HCT116 (cell line): ENCODE measurements around the gene EIF2AK2. TPM values are rescaled to one million over a fixed set of nuclear protein-coding genes. Genes with fewer than 3 reads are reported as not detected.

Source experiments
- ATAC-seq: fragments of 200-7000 bp; cut with Tn5 transposase; 2 replicates; pipeline ENCODE4 v1.9.1; 2020; ENCODE audit warnings: mild to moderate bottlenecking, moderate library complexity
- BruUV-seq: library from RNA; stranded (reverse); fragments of 400-500 nt; replicated peaks from 2 replicates; lab custom pipeline; 2021; lab: Mats Ljungman, UMichigan
- CTCF ChIA-PET: fragments of 300-600 bp; sonication (Branson Sonifier 250); formaldehyde crosslinking; loops from one replicate; lab custom pipeline; 2021; ENCODE audit warnings: antibody characterized with exemption; lab: Charles Lee
- POLR2A ChIA-PET: fragments of 300-600, 350-600 bp; sonication (Branson Sonifier 250); formaldehyde crosslinking; loops from one replicate; lab custom pipeline; 2021; ENCODE audit warnings: antibody characterized with exemption; lab: Charles Lee
- RAD21 ChIA-PET, 2 experiments: fragments of 300-600 bp; sonication (Branson Sonifier 250); formaldehyde crosslinking; loops; one replicate each; lab custom pipeline; 2023; ENCODE audit warnings: low total read pairs in 2 of 2; ENCODE audit not compliant: uncharacterized antibody in 2 of 2, unreplicated experiment in 2 of 2, low non-redundant PET in 1 of 2; lab: Charles Lee
- DNase-seq: peaks from one replicate; pipeline ENCODE4 v3.0.0-alpha.2; 2010; ENCODE audit warnings: low read depth, low spot score
- H2AFZ ChIP-seq: fragments of 200-600 bp; shearing (Covaris generic), sonication (generic); 2 replicates; pipeline ENCODE4 v1.6.1; 2017; ENCODE audit warnings: low read depth, mixed run types, mixed read lengths, antibody characterized with exemption, low read length; ENCODE audit not compliant: poor library complexity, severe bottlenecking
- H3K27ac ChIP-seq: 2 replicates; pipeline ENCODE4 v1.5.1; 2012; ENCODE audit warnings: low read depth, low read length
- H3K27me3 ChIP-seq: fragments of 200-600 bp; sonication (generic); 2 replicates; pipeline ENCODE4 v1.6.1; 2016; ENCODE audit warnings: mixed run types, low read length, mixed read lengths; ENCODE audit not compliant: insufficient read depth
- H3K36me3 ChIP-seq, 2 experiments: fragments of 200-500 bp in 1 of 2; fragments of 200-600 bp in 1 of 2; sonication (Bioruptor generic) in 1 of 2; sonication (generic) in 1 of 2; 2 replicates each; pipeline versions ENCODE4 v1.5.1 to v1.6.1; 2014 to 2016; ENCODE audit warnings: low read length in 2 of 2, inconsistent platforms in 1 of 2, mixed read lengths in 1 of 2, mixed run types in 1 of 2; ENCODE audit not compliant: insufficient read depth in 2 of 2, control insufficient read depth in 1 of 2
- H3K4me1 ChIP-seq, 2 experiments: fragments of 200-600 bp in 1 of 2; sonication (generic) in 1 of 2; 2 replicates each; pipeline versions ENCODE4 v1.5.1 to v1.6.1; 2012 to 2017; ENCODE audit warnings: low read length in 2 of 2, inconsistent platforms in 1 of 2, mild to moderate bottlenecking in 1 of 2, mixed read lengths in 1 of 2, mixed run types in 1 of 2, moderate library complexity in 1 of 2; ENCODE audit not compliant: insufficient read depth in 2 of 2, control insufficient read depth in 1 of 2
- H3K4me2 ChIP-seq: fragments of 200-600 bp; sonication (generic); 2 replicates; pipeline ENCODE4 v1.6.1; 2017; ENCODE audit warnings: mixed run types, low read length, mixed read lengths
- H3K4me3 ChIP-seq, 2 experiments: fragments of 200-600 bp in 1 of 2; sonication (generic) in 1 of 2; replicated peaks in 1 of 2; 2 replicates each; pipeline ENCODE4 v1.5.1; 2011 to 2016; ENCODE audit warnings: low read length in 2 of 2, control low read depth in 1 of 2, low read depth in 1 of 2, mild to moderate bottlenecking in 1 of 2, mixed read lengths in 1 of 2, mixed run types in 1 of 2
- H3K79me2 ChIP-seq: fragments of 200-600 bp; sonication (generic); 2 replicates; pipeline ENCODE4 v1.6.1; 2017; ENCODE audit warnings: mild to moderate bottlenecking, mixed run types, low read length, moderate library complexity, mixed read lengths; ENCODE audit not compliant: insufficient read depth
- H3K9ac ChIP-seq: fragments of 200-600 bp; sonication (generic); 2 replicates; pipeline ENCODE4 v1.6.1; 2016; ENCODE audit warnings: low read length, mixed read lengths
- H3K9me2 ChIP-seq: fragments of 200-600 bp; sonication (generic), shearing (Covaris generic); 2 replicates; pipeline ENCODE4 v1.6.1; 2017; ENCODE audit warnings: mixed run types, mild to moderate bottlenecking, moderate library complexity; ENCODE audit not compliant: insufficient read depth
- H3K9me3 ChIP-seq, 2 experiments: fragments of 200-500 bp in 1 of 2; fragments of 200-600 bp in 1 of 2; sonication (Bioruptor generic) in 1 of 2; sonication (generic) in 1 of 2; 2 replicates each; pipeline ENCODE4 v1.6.1; 2014 to 2017; ENCODE audit warnings: low read length in 2 of 2, mixed read lengths in 2 of 2, inconsistent platforms in 1 of 2, low read depth in 1 of 2, mild to moderate bottlenecking in 1 of 2, mixed run types in 1 of 2, moderate library complexity in 1 of 2; ENCODE audit not compliant: control insufficient read depth in 1 of 2, insufficient read depth in 1 of 2
- H4K20me1 ChIP-seq: fragments of 200-600 bp; sonication (generic), shearing (Covaris generic); 2 replicates; pipeline ENCODE4 v1.6.1; 2017; ENCODE audit warnings: mixed run types, mild to moderate bottlenecking, moderate library complexity; ENCODE audit not compliant: insufficient read depth
- ATF3 ChIP-seq: IDR thresholded peaks from 2 replicates; pipeline ENCODE4 v1.6.1; 2012
- CBX3 ChIP-seq: IDR thresholded peaks from 2 replicates; pipeline ENCODE4 v1.6.1; 2012; ENCODE audit warnings: low read depth
- CEBPB ChIP-seq: IDR thresholded peaks from 2 replicates; pipeline ENCODE4 v1.6.1; 2012; ENCODE audit warnings: low read depth
- CTCF ChIP-seq, 3 experiments: fragments of 200-600 bp in 1 of 3; sonication (generic) in 1 of 3; IDR thresholded peaks in 2 of 3; conservative IDR thresholded peaks in 1 of 3; 2 replicates each; pipeline ENCODE4 v1.5.1; 2012 to 2017; ENCODE audit warnings: low read depth in 2 of 3, low read length in 2 of 3, antibody characterized with exemption in 1 of 3, borderline replicate concordance in 1 of 3, control low read depth in 1 of 3, mild to moderate bottlenecking in 1 of 3, mixed read lengths in 1 of 3, mixed run types in 1 of 3, moderate library complexity in 1 of 3; ENCODE audit not compliant: insufficient read depth in 1 of 3
- ELF1 ChIP-seq: IDR thresholded peaks from 2 replicates; pipeline ENCODE4 v1.6.1; 2012; ENCODE audit warnings: low read depth, borderline replicate concordance
- EZH2 ChIP-seq: fragments of 200-600 bp; sonication (generic); IDR thresholded peaks from 2 replicates; pipeline ENCODE4 v1.6.1; 2017; ENCODE audit warnings: antibody characterized with exemption, mixed run types
- EZH2phosphoT487 ChIP-seq: fragments of 200-600 bp; IDR thresholded peaks from 2 replicates; pipeline ENCODE4 v1.6.1; 2018; ENCODE audit warnings: antibody characterized with exemption, borderline replicate concordance
- FOSL1 ChIP-seq: IDR thresholded peaks from 2 replicates; pipeline ENCODE4 v1.6.1; 2012; ENCODE audit warnings: low read depth
- JUND ChIP-seq: IDR thresholded peaks from 2 replicates; pipeline ENCODE4 v1.6.1; 2012
- MAX ChIP-seq: IDR thresholded peaks from 2 replicates; pipeline ENCODE4 v1.6.1; 2012
- POLR2AphosphoS5 ChIP-seq: IDR thresholded peaks from 2 replicates; pipeline ENCODE4 v1.6.1; 2011; ENCODE audit warnings: mild to moderate bottlenecking, low read depth, low read length, moderate library complexity
- RAD21 ChIP-seq: IDR thresholded peaks from 2 replicates; pipeline ENCODE4 v1.6.1; 2012; ENCODE audit warnings: low read depth, mild to moderate bottlenecking
- REST ChIP-seq: IDR thresholded peaks from 2 replicates; pipeline ENCODE4 v1.6.1; 2012; ENCODE audit warnings: low read depth
- SIN3A ChIP-seq: IDR thresholded peaks from 2 replicates; pipeline ENCODE4 v1.6.1; 2012; ENCODE audit warnings: low read depth
- SRF ChIP-seq: IDR thresholded peaks from 2 replicates; pipeline ENCODE4 v1.6.1; 2012; ENCODE audit warnings: low read depth
- TCF7L2 ChIP-seq: IDR thresholded peaks from 2 replicates; pipeline ENCODE4 v1.7.0; 2011; ENCODE audit warnings: borderline replicate concordance, inconsistent platforms; ENCODE audit not compliant: insufficient read depth, insufficient read length; ENCODE audit errors: extremely low read depth
- YY1 ChIP-seq: IDR thresholded peaks from 2 replicates; pipeline ENCODE4 v1.6.1; 2011; ENCODE audit warnings: low read length, low read depth, moderate library complexity, mild to moderate bottlenecking; ENCODE audit not compliant: insufficient replicate concordance; ENCODE audit errors: extremely low read depth
- ZBTB33 ChIP-seq: IDR thresholded peaks from 2 replicates; pipeline ENCODE4 v1.6.1; 2011; ENCODE audit warnings: mild to moderate bottlenecking, low read length, moderate library complexity; ENCODE audit not compliant: insufficient replicate concordance; ENCODE audit errors: extremely low read depth
- intact Hi-C: fragments of 100-400 bp; cut with micrococcal nuclease; formaldehyde crosslinking; loops from 2 replicates; pipeline ENCODE4 v1.10.0; 2022
- total RNA-seq: library from RNA; stranded (reverse); gene quantifications from one replicate; pipeline ENCODE4 v1.2.1, GENCODE V29; 2021; ENCODE audit not compliant: unreplicated experiment

Gene EIF2AK2
- total RNA-seq, 1 experiment from 2014 or later: 40.7 TPM

- BruUV-seq: no TSS peak
- TF ChIP-seq FOSL1 (no peak), MAX (no peak), JUND (no peak), ATF3 (no peak), SRF (no peak), EZH2phosphoT487 (no peak), ZBTB33 (no peak), ELF1 (no peak), EZH2 (no peak), RAD21 (no peak), POLR2AphosphoS5 (no peak), CTCF (IDR thresholded peaks at IDR 0.05 in 2 of 3, conservative IDR thresholded peaks at IDR 0.05 in 1 of 3; ENCODE audit: borderline replicate concordance in 1 of 3, insufficient read depth in 1 of 3, low read depth in 2 of 3, low read length in 2 of 3) (no peak), REST (no peak), SIN3A (no peak), CEBPB (no peak), YY1 (no peak), TCF7L2 (no peak), CBX3 (no peak)
- TF ChIP-seq, all 23 proteins: peak for 0
- DNase-seq (no peak), ATAC-seq (no peak)
- Histone ChIP-seq H3K4me1 (peaks cover 14 to 26% of the 10 kb centered on the region in 2 experiments), H4K20me1 (no peaks in the 10 kb centered on the region), H3K9me3 (no peaks in the 10 kb centered on the region), H3K27me3 (no peaks in the 10 kb centered on the region), H3K36me3 (no peaks in the 10 kb centered on the region), H2AFZ (no peak overlapping the region), H3K9me2 (no peaks in the 10 kb centered on the region), H3K4me2 (no peak overlapping the region), H3K27ac (no peak overlapping the region), H3K9ac (no peak overlapping the region), H3K4me3 (no peak overlapping the region), H3K79me2 (no peaks in the 10 kb centered on the region)
- intact Hi-C loops: no loop called here
- ChIA-PET POLR2A (no interaction called here), CTCF (interaction anchor here (2.6 kb wide), 1 partner anchor 11 kb away, joined by 7 read pairs; no protein-coding TSS in a partner anchor), RAD21 (no interaction called here)
These were observed 34.5 kb upstream of the EIF2AK2 start for GRCh38 chr2:37191253-37191652.
